Fibroblast of skin of right biceps (primary cell): Measurements from ENCODE around the gene OR10K1.
"Not testable (repeated sequence)": the region's sequence is repeated elsewhere in the genome, so short reads cannot be mapped to it uniquely, and the experiment has no call there.

ENCODE experiments used
- DNase-seq: peaks from one replicate; pipeline ENCODE4 v3.0.0-alpha.2; 2013

Gene OR10K1, protein sequence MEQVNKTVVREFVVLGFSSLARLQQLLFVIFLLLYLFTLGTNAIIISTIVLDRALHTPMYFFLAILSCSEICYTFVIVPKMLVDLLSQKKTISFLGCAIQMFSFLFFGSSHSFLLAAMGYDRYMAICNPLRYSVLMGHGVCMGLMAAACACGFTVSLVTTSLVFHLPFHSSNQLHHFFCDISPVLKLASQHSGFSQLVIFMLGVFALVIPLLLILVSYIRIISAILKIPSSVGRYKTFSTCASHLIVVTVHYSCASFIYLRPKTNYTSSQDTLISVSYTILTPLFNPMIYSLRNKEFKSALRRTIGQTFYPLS

DNA sequence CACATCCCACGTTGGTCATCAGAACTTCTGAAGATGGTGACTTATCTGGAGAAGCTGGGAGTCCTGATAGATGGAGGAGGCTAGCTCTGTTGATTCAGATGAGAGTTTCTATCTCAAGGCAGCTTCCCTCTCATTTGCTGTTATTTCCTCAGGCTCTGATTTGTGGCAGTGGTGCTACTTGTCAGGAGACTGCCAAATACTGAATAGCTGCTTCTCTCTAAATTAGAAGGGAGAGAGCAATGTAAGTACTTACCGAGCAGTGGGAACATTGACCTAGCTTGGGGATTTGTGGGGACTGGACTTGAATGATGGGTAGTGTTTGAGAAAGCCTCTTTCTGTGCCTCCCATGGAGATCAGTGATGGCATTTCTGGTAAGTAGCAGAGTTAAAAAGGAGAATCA, at the start of gene OR10K1:
Gene OR10K1 (plus strand): TSS at position 301 of the 400 bp plus-strand sequence. CDS start 3,728 bp downstream, outside the sequence.
- no peak for DNase-seq

DNA sequence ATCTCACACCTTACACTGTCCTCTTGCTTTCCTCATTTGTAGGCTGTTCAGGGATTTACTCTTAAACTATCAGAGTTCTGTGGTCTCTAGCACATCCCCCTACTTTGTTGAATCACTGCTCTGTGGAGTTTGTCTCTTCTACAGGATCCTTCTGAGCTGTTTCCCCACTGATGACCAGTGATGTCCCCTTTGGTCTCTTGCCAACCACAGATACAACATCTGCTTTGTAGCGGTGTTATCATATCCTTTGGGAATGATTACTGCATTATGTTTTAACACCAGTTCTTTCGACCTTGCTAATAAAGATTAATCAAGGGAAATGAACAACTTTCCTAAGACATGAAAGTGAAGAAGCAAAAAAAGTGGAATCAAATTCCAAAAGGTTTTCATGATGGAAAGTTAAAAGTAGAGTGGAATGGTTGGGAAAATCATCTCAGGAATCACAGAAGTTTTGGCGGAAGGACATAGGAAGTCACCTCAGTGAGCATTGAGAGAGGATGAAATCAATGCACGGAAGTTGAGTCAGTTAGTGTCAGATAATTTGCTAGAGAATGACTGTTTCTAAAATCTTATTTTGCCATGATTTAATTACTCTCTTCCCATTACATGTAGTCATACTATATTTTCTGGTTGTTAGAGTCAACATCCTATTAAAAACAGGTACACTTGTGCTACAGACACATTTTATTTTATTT, 46.8 kb upstream of the OR10K1 start:
- no peak for DNase-seq

DNA sequence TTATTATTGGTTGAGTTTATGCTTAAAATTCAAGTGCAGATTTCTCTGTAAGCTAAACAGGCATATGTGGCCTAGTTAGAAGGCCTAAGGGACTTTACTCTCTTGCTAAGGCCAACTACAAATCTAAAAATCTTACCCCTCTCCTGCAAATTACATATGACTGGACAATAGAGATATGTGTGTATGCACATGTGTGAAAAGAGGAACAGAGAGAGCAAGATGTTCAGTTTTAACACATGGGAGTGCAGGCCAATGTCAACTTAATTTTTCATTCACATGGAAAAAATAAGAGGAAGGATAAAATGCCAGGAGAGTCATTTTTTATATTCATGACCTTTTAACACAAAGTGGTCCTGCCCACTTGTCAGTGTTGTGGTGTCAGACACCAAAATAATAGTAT, 44.0 kb upstream of the OR10K1 start:
- no peak for DNase-seq

DNA sequence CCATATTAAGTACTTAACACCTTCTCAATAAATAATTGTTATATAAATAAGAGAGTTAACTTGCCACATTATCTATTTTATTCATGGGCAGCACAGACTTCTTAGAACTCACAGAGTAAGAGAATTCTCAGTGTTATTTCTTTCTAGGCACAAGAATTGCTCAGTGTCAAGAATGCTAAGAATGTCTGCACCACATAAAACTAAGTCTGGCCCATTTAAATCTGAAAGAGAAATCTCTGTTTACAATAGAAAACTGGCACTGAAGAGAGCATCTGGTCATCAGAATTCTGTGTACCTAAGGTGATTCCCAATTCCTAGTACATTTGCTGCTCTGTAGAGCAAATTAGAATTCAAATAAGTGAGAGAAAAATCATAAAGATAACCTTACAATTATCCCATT, 39.4 kb upstream of the OR10K1 start:
- no peak for DNase-seq

DNA sequence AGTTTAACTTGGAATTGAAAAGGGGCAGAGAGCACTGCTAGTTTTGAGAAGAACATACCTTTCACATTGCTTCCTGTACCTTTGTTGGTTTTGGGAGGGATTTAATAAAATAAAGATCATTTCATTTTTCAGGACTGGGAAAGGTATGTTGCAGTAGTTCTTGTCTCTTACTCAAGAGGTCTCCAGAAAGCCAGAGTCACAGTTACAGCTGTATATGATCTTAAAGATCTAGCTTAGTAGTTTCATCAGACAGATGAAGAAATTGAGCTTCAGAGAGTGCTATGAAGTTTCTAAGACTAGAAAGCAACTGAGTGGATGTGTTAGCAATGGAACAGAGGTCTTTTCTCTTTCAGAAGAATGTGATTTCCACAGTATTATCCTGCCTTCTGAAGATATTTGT, 36.6 kb upstream of the OR10K1 start:
- DNase-seq: no peak

DNA sequence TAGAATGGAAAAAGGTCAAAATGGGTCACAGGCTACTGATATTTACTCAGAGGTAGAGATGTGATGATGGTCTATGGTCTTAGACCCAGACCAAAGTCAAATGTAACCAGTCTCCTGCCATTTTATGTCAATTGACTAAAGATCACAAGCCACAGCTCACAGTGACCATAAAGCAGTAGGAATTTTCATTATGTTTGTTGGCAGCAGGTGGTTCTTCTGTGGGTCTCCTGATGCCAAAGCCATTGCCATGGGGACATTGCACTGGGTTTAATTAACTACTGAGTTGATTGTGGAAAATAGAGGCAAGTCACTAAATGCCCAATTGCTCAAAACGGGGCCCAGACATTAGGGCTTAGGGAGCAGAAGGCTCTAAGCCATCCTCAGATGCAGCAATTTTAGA, 35.5 kb upstream of the OR10K1 start, which contains the start of gene OR10K2:
Gene OR10K2 (minus strand): TSS at position 101 of the 400 bp plus-strand sequence. CDS start 5,371 bp downstream, outside the sequence.
- no peak for DNase-seq

DNA sequence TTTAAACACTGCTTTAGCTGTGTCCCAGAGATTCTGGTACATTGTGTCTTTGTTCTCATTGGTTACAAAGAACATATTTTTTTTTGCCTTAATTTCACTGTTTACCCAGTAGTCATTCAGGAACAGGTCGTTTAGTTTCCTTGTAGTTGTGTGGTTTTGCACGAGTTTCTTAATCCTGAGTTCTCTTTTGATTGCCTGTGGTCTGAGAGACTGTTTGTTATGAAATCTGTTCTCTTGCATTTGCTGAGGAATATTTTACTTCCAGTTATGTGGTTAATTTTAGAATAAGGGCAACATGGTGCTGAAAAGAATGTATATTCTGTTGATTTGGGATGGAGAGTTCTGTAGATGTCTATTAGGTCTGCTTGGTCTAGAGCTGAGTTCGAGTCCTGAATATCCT, 31.5 kb upstream of the OR10K1 start:
- DNase-seq: not testable (repeated sequence)

DNA sequence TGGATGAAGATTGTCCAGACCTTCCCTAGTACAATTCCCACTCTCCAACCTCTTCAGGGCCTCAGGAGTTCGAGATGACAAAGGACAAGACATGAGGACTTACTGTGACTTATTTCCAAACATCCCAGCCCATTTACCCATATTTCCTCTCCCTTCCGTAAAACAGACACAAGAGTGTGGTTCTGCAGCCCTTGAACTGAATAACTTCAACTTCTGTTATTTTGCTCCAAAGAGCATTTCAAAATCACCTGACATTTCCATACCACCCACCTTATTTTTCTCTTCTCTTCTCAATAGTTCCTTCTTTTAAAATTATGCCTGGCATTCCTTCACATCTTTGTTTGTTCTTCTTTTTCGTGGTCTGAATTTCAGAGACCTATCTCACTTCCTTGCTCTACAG, 26.9 kb upstream of the OR10K1 start:
- DNase-seq: no peak

DNA sequence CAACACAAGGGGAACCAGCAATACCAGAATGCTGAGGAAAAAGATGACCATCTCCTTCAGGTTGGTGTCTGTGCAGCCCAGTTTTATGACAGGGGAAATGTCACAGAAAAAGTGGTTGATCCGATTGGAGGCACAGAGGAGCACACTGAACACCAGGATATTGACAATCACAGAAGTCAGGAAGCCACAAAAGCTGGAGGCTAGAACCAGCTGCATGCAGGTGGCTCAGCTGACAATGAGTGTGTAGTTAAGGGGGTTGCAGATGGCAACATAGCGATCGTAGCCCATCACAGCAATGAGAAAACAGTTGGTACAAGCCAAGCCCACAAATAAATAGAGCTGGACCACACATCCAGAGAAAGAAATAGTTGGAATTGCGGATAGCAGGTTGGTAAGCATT, 16.3 kb upstream of the OR10K1 start:
- DNase-seq: no peak

DNA sequence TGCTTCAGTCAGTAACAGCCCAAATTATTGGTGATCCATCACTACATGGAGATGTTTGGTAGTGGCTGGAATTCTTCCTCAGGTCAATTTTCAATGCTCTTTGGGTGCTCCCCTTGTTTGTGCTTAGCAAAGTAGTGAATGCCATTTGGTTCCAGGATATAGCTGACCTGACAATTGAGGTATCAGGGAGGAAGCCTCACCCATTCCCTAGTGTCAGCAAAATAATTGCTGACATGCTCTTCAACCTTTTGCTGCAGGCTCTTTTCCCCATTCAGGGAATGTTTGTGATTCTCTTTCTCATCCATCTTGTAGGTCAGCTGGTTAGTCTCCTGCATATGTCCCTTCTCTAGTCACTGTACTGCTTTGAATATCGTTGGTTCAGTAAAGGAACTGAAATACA, 7.1 kb upstream of the OR10K1 start:
- no peak for DNase-seq

DNA sequence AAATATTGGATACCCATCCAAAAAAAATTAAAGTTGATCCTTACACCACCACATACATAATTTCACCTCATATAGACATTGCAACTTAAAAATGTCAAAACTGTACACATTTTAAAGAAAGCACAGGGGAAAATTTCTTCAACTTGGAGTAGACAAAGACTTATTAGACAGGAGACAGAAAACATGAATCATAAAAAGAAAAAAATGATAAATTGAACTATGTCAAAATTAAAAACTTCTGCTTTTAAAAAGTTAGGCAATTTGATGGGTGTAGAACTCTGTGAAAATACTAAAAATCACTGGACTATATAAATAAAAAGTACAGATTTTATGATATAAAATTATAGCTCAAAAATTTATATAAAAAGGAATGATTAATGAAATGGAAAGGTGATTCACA, 4.4 kb upstream of the OR10K1 start:
- DNase-seq: no peak

DNA sequence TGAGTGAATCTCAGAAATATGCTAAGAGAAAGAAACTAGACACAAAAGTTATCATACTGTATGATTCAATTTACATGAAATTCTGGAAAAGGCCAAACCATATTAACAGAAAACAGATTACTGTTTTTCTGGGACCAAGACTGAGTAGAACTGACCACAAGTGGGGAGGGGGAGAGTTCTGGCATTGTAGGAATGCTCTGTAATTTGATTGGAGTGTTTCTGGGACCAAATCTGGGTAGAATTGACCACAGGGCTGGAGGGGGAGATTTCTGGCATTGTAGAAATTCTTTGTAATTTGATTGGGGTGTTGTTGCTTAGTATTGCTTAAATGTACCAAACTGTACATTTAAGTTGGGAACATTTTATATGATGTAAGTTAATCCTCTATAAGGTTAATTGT, 3.4 kb upstream of the OR10K1 start:
- no peak for DNase-seq

DNA sequence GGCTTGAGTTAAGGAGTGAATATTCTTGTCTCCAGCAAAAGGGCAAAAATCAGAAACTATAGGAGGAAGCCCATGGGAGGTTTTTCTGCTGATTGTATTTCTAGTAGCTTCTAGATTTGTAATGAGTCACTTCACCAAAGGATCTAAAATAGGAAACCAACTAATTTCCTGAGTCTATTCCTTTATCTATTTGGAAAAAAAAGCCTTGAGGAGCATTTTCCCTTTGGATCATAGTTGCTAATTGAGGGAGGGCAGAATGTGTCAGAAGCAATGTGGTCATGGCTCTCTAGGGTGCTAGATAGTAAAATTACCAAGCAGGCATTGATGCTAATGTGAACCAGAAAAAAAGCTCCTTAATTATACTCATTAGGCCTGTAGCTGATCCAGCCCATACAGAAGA, 10.3 kb downstream of the OR10K1 start, which contains the start of gene OR10R2:
Gene OR10R2 (plus strand): TSS at position 301 of the 400 bp plus-strand sequence. CDS start 106 bp downstream, outside the sequence.
- DNase-seq: no peak

DNA sequence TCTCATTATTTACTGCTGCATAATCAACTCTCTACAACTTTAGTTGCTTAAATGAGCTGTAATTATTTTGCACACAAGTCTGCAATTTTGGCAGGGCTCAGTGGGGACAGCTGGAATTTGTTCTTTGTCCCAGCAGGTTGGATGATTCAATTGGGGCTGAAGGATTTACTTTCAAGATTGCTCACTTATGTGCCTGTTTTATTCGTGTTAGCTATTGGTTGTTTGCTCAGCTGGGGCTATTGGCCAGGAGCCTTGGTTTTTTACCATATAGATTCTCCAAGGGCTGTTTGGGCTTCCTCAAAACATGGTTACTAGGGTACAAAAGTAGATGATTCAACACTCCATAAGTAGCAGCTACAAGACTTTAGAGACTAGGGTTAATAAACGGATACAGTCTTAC, 23.8 kb downstream of the OR10K1 start:
- no peak for DNase-seq

DNA sequence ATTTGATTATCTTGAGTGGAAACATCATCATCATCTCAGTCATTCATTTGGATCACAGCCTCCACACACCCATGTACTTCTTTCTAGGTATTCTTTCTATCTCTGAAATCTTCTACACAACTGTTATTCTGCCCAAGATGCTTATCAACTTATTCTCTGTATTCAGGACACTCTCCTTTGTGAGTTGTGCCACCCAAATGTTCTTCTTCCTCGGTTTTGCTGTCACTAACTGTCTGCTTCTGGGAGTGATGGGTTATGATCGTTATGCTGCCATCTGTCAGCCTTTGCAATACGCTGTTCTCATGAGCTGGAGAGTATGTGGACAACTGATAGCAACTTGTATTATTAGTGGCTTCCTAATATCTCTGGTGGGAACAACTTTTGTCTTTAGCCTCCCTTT, 29.7 kb downstream of the OR10K1 start:
- DNase-seq: no peak

DNA sequence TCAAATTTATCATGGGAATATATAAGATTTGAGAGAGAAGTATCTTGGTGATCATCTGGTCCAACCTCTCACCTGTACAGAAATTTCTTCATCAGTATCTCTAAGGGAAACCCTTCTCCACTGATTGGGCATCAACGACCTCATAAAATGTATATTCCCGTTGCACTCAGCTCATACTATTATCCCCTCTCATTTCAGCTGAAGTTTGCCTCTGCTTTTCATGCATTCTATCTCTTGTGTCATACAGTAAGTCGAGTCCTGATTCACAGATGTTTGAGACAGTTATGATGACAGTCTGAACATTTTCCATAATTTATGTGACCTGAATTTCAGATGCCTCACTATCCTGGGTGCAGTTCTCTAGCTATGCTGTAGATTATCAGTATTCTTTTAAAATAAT, 31.4 kb downstream of the OR10K1 start:
- no peak for DNase-seq

DNA sequence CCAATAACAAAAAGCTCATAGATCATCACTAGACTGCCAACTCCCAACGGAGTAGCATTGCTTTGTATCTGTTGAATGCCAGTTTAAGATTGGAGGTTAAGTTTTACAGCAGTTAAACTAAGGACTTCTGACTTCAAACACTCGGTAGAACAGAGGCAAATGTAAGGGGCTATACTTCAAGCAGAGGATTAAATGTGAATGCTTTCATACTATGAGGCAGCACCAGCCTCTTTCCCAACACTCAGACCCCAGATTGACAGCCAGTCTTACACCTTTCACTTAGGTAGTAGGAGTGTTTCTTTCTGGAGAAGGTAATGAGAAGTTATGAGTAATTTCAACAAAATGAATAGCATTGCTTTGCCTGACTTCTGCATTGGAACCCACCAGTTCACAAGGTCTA, 33.2 kb downstream of the OR10K1 start:
- no peak for DNase-seq

DNA sequence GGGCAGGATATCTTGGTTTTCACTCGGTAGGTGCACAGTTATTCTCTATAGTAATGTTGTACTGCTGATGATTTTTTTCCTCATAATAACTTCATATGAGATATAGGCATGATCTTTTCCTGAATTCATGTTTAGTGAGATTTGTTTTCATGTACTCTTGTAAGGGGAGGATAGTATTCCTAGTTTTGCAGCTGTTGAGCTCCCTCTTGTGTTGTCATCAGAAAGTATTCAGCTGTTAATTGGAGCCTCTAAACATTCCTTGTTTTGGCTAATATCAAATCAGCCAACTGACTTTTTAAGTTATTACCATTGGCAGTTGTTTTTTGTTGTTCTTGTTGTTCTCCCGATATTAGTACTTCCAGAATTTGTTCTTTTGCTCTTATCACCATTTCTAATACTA, 34.7 kb downstream of the OR10K1 start:
- DNase-seq: no peak

DNA sequence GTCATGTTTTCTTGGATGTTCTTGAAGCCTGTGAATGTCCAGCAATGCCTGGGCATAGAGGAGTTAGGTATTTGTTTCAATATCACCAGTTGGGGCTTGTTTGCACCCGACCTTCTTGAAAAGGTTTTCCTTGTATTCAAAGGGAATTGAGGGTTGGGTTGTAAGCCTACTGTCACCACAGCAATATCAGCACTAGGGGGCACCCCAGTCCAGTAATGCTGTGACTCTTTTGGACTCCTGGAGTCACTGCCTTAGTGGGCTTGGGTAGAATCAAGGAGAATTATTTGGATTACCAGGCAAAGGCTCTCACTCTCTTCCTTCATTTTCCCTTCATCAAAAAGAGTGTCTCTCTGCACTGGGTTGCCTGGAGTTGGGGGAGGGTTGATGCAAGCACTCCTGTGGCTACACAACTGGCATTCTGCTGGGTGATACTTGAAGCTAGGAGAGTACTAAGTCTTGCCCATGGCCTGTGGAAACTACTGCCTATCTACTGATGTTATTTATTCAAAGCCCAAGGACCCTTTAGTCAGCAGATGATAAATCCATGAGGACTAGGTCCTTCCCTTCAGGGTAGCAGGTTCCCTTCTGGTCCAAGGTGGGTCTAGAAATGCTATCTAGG, 44.8 kb downstream of the OR10K1 start:
- DNase-seq: peak; percentile 1

DNA sequence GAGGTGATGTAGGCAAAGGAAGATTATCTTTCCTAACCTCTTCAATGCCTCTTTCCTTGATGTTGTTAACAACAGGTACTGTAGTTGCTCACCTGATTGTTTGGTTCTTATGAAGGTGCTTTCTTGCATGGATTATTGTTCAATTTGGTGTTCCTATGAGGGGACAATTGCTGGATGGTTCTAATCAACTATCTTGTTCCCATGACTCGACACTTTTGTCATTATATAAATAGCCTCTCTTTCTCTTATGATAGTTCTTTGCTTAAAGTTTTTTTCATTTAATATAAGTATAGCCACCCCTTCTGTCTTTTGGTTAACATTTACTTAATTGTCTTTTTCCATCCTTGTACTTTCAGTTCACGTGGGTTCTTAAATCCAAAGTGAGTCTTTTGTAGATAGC, 45.9 kb downstream of the OR10K1 start:
- no peak for DNase-seq

DNA sequence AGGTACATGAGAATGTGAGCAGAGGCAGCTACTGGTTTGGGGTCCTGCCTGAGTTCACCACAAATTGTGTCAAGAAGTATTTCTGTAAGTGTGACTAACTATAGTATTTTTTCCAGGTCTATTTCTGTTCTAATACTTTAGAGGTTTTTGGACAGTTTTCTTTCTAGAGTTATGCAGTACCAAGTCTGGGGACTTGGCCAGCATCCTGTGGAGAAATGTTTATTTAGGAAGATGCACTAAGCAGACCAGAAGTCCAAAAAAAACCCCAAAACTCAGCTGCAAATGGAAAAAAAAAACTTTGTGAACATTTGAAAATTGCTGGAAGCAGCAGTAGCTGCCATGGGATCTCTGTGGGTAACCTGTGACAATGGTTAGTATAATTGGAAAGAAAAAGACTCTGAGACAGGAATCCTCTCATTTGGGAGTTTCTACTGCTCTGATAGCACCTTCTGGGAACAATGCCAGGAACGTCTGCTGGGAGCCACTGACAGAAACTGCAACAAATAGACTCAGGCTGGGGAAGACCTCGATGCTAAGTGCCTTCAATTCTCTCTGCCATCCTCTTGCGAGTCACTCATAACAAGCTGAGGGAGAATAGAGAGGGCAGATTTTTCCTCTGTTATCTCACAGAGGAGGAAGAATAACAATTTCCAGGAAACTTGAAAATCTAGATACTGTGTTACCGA, 48.0 kb downstream of the OR10K1 start:
- DNase-seq: peak; percentile 1

DNA sequence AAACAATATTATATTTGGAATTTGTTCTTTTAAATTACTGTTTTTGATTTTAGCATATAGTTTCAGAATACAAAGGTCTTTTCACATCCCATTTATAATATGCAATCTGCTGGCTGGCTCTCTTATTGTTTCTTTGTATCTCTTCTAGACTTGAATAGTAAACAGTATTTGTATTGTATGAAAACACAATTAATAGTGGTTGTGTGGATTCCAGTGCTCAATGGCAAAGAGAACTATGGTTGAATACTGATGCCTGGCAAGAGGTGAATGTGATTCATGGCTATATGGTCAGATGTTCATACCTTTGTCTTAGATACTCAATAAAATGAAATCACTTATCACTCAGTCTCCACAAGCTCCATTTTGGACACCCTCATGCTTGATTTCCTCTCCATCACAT, 55.3 kb downstream of the OR10K1 start:
- no peak for DNase-seq
